ENCODE results near the gene U2AF2. TPM values are rescaled to one million over a fixed set of nuclear protein-coding genes. Genes with fewer than 3 reads are reported as not detected.

The U2AF2 gene
- total and polyA plus RNA-seq, 3 experiments from 2014 or later: 9.5 to 386 (median 374) TPM

GRCh38 chr19:55644842-55645511, 9.9 kb upstream of the U2AF2 start:
- Histone ChIP-seq H3K4me3 (ENCODE audit: low read length) (no peak overlapping the region), H3K27me3 (ENCODE audit: insufficient read depth, low read length, poor library complexity, severe bottlenecking) (no peaks in the 10 kb centered on the region), H3K27ac (ENCODE audit: low read depth, low read length) (peak overlapping the region; percentile 72), H3K9me3 (ENCODE audit: low read length) (no peaks in the 10 kb centered on the region), H3K4me1 (ENCODE audit: insufficient read depth, low read length) (peaks cover 37% of the 10 kb centered on the region), H3K36me3 (ENCODE audit: insufficient read depth, low read length) (peaks cover 4% of the 10 kb centered on the region)
- Mint-ChIP-seq H3K4me1 (peaks cover 39 to 63% (median 49%) of the 10 kb centered on the region in 3 donors), H3K27ac (peak overlapping the region in 1 of 8 donors; percentile 85), H3K4me3 (peak overlapping the region; percentile 84 to 98 (median 90)), H3K9me3 (peaks cover 0 to 3% (median 0%) of the 10 kb centered on the region in 5 donors), H3K36me3 (peaks cover 0 to 15% (median 0%) of the 10 kb centered on the region in 3 donors), H3K27me3 (no peaks in the 10 kb centered on the region)
- DNase-seq: no peak
- POLR2A ChIA-PET: interaction anchor here (2.0 kb wide), 1 partner anchor 10 kb away, joined by 6 read pairs; the partner anchor contains the start of gene U2AF2
- CTCF ChIA-PET: interaction anchor here (1.1 to 3.9 kb wide), 4 partner anchors 8 to 13 kb away, joined by 3 to 18 read pairs (median 4); no protein-coding TSS in a partner anchor

DNA sequence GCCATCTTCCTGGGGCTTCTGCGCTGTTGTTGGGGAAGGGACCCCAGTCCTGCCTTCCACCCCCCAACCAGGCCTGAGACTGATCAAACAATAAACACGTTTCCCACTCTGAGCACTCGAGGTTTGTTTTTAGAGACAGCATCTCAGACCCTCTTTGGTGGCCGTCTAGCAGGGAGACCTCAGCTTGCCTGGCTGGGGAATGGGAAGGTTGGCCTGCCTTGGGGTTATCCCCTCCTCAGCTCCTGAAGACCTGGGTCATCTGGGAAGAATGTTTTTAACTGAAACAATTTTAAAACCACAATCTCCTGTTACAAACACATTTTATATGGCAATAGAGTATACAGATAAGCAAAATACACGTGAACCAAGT, 9.3 kb upstream of the U2AF2 start:
- Mint-ChIP-seq H3K27me3 (no peaks in the 10 kb centered on the region), H3K4me3 (peak overlapping the region in 6 of 7 donors; percentile 52 to 90 (median 63)), H3K9me3 (peaks cover 0 to 3% (median 0%) of the 10 kb centered on the region in 5 donors), H3K36me3 (peaks cover 0 to 15% (median 0%) of the 10 kb centered on the region in 3 donors), H3K27ac (peak overlapping the region in 3 of 8 donors; percentile 50 to 82 (median 66)), H3K4me1 (peaks cover 36 to 61% (median 44%) of the 10 kb centered on the region in 3 donors)
- Histone ChIP-seq H3K4me3 (ENCODE audit: low read length) (no peak overlapping the region), H3K4me1 (ENCODE audit: insufficient read depth, low read length) (peaks cover 34% of the 10 kb centered on the region), H3K27ac (ENCODE audit: low read depth, low read length) (no peak overlapping the region), H3K9me3 (ENCODE audit: low read length) (no peaks in the 10 kb centered on the region), H3K27me3 (ENCODE audit: insufficient read depth, low read length, poor library complexity, severe bottlenecking) (no peaks in the 10 kb centered on the region), H3K36me3 (ENCODE audit: insufficient read depth, low read length) (peaks cover 4% of the 10 kb centered on the region)
- ChIA-PET POLR2A (interaction anchor here (2.0 kb wide), 1 partner anchor 9 kb away, joined by 6 read pairs; the partner anchor contains the start of gene U2AF2), CTCF (interaction anchor here (1.1 to 3.9 kb wide), 2 partner anchors 8 to 9 kb away, joined by 4 to 18 read pairs; no protein-coding TSS in a partner anchor)
- DNase-seq: no peak

DNA sequence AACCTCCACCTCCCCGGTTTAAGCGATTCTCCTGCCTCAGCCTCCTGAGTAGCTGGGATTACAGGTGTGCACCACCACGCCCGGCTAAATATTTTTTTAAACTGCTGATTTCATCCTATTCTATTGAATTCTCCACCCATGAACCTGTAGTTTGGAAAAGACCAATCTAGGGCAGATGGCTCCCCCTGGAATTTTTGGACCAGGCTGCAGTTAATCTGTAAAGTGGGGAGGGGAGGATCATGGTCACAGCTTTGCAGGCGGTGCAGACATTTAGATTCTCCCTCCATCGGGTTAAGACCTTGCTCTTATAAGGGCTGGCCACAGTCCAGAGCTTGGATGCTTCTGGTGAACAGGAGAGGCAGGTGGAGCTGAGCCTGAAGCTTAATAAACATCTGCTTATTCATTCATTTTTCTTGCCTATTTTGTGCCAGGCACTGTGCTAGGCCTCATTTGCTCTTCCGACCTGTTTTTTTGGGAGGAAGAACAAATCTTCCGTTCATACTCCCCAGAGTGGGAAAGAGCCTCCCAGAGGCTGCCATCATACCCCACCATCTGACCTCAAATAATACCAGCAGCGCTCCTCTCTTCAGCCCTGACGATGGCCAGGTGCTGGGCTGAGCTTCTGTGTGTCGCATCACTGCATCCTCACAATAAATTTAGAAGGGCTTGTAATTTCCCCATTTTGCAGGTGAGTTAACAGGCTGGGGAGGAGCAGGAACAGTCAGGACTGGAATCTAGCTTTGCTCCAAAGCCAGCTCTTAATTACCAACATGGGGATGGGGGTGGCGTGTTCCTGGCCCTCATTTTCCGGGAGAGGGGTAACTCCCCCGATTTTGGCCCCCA, 7.7 kb upstream of the U2AF2 start:
- Mint-ChIP-seq H3K4me1 (peaks cover 27 to 50% (median 34%) of the 10 kb centered on the region in 3 donors), H3K27ac (peak overlapping the region in 4 of 8 donors; percentile 63 to 86 (median 74)), H3K36me3 (peaks cover 0 to 13% (median 0%) of the 10 kb centered on the region in 3 donors), H3K9me3 (peaks cover 0 to 5% (median 0%) of the 10 kb centered on the region in 5 donors), H3K4me3 (peak overlapping the region; percentile 54 to 86 (median 70)), H3K27me3 (no peaks in the 10 kb centered on the region)
- POLR2A ChIA-PET: interaction anchor here (0.6 to 3.0 kb wide), 5 partner anchors 12 to 170 kb away, joined by 3 to 12 read pairs (median 3); partner anchors contain the start of gene ZNF784
- H3K4me3 ChIP-seq (ENCODE audit: low read length): peak overlapping the region; percentile 63
- no peak for DNase-seq
- peaks cover 29% of the 10 kb centered on the region for H3K4me1 ChIP-seq (ENCODE audit: insufficient read depth, low read length)
- no peaks in the 10 kb centered on the region for H3K27me3 ChIP-seq (ENCODE audit: insufficient read depth, low read length, poor library complexity, severe bottlenecking)
- H3K36me3 ChIP-seq (ENCODE audit: insufficient read depth, low read length): peaks cover 4% of the 10 kb centered on the region
- CTCF ChIA-PET: interaction anchor here (1.2 to 3.9 kb wide), 3 partner anchors 10 to 143 kb away, joined by 3 to 26 read pairs (median 18); no protein-coding TSS in a partner anchor
- peak overlapping the region; percentile 69 for H3K27ac ChIP-seq (ENCODE audit: low read depth, low read length)
- H3K9me3 ChIP-seq (ENCODE audit: low read length): no peaks in the 10 kb centered on the region

- Histone ChIP-seq H3K27me3 (ENCODE audit: insufficient read depth, low read length, poor library complexity, severe bottlenecking) (no peaks in the 10 kb centered on the region), H3K27ac (ENCODE audit: low read depth, low read length) (peak within 1 kb of the TSS; percentile 69)
- DNase-seq: peak in 3 of 5 donors; percentile 31 to 72 (median 63)
Measured at GRCh38 chr19:55647732-55648584, 6.9 kb upstream of the U2AF2 start, which contains the start of gene CCDC106. Gene CCDC106 (plus strand): TSS chr19:55648212. CDS start chr19:55649047, 835 bp downstream.

DNA sequence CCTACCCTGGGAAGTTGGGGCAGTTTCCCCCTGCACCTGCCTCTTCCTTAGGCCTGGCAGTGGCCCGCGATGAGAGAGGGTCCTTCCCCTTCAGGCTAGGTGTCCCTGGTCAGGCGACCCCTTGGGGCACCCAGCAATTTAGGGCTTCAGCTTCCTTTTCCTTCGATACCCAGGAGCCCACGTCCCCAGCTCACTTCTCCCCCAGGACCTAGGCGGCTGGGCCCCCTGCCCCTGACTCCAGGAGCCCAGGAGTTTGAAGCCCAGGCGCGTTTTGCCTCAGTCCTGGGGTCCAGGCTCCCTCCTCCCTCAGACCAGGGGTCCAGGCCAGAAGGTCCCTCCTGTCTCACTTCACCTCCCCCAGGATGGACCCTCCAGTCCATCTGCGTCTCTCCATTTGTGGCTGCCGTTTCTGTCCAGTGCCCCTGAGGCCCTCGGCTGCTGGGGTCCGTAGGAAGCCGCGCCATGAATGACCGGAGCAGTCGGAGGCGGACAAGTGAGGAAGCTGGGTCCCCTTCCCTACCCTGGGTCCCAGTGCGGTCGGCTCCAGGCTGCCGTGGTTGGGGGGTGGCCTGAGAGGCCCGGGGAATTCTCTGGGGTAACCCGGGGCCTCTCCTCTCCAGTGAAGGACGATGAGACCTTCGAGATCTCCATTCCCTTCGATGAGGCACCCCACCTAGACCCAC, 6.1 kb upstream of the U2AF2 start:
- Mint-ChIP-seq H3K4me3 (peak overlapping the region; percentile 58 to 87 (median 67)), H3K4me1 (peaks cover 17 to 43% (median 24%) of the 10 kb centered on the region in 3 donors), H3K9me3 (peaks cover 0 to 2% (median 0%) of the 10 kb centered on the region in 5 donors), H3K27me3 (peaks cover 0 to 1% of the 10 kb centered on the region in 2 donors), H3K27ac (peak overlapping the region in 1 of 8 donors; percentile 46), H3K36me3 (peaks cover 0 to 13% (median 0%) of the 10 kb centered on the region in 3 donors)
- Histone ChIP-seq H3K4me1 (ENCODE audit: insufficient read depth, low read length) (peaks cover 24% of the 10 kb centered on the region), H3K27ac (ENCODE audit: low read depth, low read length) (peak overlapping the region; percentile 69), H3K36me3 (ENCODE audit: insufficient read depth, low read length) (peaks cover 4% of the 10 kb centered on the region), H3K9me3 (ENCODE audit: low read length) (no peaks in the 10 kb centered on the region), H3K27me3 (ENCODE audit: insufficient read depth, low read length, poor library complexity, severe bottlenecking) (no peaks in the 10 kb centered on the region), H3K4me3 (ENCODE audit: low read length) (peak overlapping the region; percentile 63)
- POLR2A ChIA-PET: interaction anchor here (3.0 kb wide), 1 partner anchor 13 kb away, joined by 12 read pairs; no protein-coding TSS in a partner anchor
- DNase-seq: no peak
- CTCF ChIA-PET: interaction anchor here (0.8 to 3.9 kb wide), 4 partner anchors 10 to 17 kb away, joined by 3 to 26 read pairs (median 10); no protein-coding TSS in a partner anchor

More at GRCh38 chr19:55647732-55648584, 6.9 kb upstream of the U2AF2 start, which contains the start of gene CCDC106:
- peaks cover 23 to 46% (median 30%) of the 10 kb centered on the region in 3 donors for H3K4me1 Mint-ChIP-seq
- peak within 1 kb of the TSS in 6 of 8 donors; percentile 61 to 86 (median 66) for H3K27ac Mint-ChIP-seq
- H3K4me3 Mint-ChIP-seq: peak within 1 kb of the TSS; percentile 67 to 87 (median 73)
- POLR2A ChIA-PET: interaction anchor here (0.7 to 3.0 kb wide), 4 partner anchors 12 to 24 kb away, joined by 3 to 12 read pairs (median 4); partner anchors contain the start of gene ZNF784
- Histone ChIP-seq H3K36me3 (ENCODE audit: insufficient read depth, low read length) (peaks cover 4% of the 10 kb centered on the region), H3K9me3 (ENCODE audit: low read length) (no peaks in the 10 kb centered on the region), H3K4me3 (ENCODE audit: low read length) (peak within 1 kb of the TSS; percentile 63), H3K4me1 (ENCODE audit: insufficient read depth, low read length) (peaks cover 28% of the 10 kb centered on the region)
- peaks cover 0 to 13% (median 0%) of the 10 kb centered on the region in 3 donors for H3K36me3 Mint-ChIP-seq
- CTCF ChIA-PET: interaction anchor here (1.0 to 3.9 kb wide), 3 partner anchors 9 to 16 kb away, joined by 3 to 26 read pairs (median 18); no protein-coding TSS in a partner anchor
- H3K27me3 Mint-ChIP-seq: no peaks in the 10 kb centered on the region
- H3K9me3 Mint-ChIP-seq: peaks cover 0 to 5% (median 0%) of the 10 kb centered on the region in 5 donors

GRCh38 chr19:55649268-55650125, 5.3 kb upstream of the U2AF2 start:
- no peak overlapping the region for H3K4me3 ChIP-seq (ENCODE audit: low read length)
- H3K27ac Mint-ChIP-seq: peak overlapping the region in 2 of 8 donors; percentile 46 to 70
- no peaks in the 10 kb centered on the region for H3K9me3 ChIP-seq (ENCODE audit: low read length)
- peaks cover 0 to 16% (median 0%) of the 10 kb centered on the region in 3 donors for H3K36me3 Mint-ChIP-seq
- H3K27ac ChIP-seq (ENCODE audit: low read depth, low read length): peak overlapping the region; percentile 69
- H3K4me3 Mint-ChIP-seq: peak overlapping the region in 6 of 7 donors; percentile 55 to 80 (median 72)
- H3K4me1 Mint-ChIP-seq: peaks cover 11 to 35% (median 17%) of the 10 kb centered on the region in 3 donors
- peaks cover 0 to 7% of the 10 kb centered on the region in 2 donors for H3K27me3 Mint-ChIP-seq
- H3K4me1 ChIP-seq (ENCODE audit: insufficient read depth, low read length): peaks cover 17% of the 10 kb centered on the region
- H3K27me3 ChIP-seq (ENCODE audit: insufficient read depth, low read length, poor library complexity, severe bottlenecking): no peaks in the 10 kb centered on the region
- ChIA-PET POLR2A (interaction anchor here (0.5 kb wide), 1 partner anchor 23 kb away, joined by 4 read pairs; no protein-coding TSS in a partner anchor), CTCF (interaction anchor here (0.8 to 3.9 kb wide), 3 partner anchors 10 to 17 kb away, joined by 3 to 26 read pairs (median 3); no protein-coding TSS in a partner anchor)
- peaks cover 0 to 3% (median 0%) of the 10 kb centered on the region in 5 donors for H3K9me3 Mint-ChIP-seq
- H3K36me3 ChIP-seq (ENCODE audit: insufficient read depth, low read length): peaks cover 4% of the 10 kb centered on the region
- DNase-seq: no peak

Data from CD8-positive, alpha-beta memory T cell (primary cell).